ENCODE measurements around the gene SECISBP2L.

DNA sequence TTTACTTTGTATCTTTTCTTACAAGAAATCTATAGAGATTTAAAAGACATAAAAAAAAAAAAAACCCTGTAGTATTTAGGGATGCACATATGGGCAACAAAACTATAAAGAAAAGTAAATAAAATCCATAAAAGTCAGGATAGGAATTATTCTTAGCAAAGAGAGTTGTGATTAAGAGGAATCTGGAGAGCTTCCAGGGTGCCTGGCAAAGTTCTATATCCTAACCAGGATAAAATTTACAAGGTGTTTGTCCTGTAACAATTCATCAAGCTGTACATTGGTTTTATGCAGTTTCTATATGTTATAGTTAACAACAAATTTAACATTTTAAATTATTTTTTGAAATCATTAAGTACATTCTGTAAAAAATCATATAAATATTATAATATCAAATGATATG lies 7.9 kb downstream of the SECISBP2L start:
- TF ChIP-seq, protein P1, sequence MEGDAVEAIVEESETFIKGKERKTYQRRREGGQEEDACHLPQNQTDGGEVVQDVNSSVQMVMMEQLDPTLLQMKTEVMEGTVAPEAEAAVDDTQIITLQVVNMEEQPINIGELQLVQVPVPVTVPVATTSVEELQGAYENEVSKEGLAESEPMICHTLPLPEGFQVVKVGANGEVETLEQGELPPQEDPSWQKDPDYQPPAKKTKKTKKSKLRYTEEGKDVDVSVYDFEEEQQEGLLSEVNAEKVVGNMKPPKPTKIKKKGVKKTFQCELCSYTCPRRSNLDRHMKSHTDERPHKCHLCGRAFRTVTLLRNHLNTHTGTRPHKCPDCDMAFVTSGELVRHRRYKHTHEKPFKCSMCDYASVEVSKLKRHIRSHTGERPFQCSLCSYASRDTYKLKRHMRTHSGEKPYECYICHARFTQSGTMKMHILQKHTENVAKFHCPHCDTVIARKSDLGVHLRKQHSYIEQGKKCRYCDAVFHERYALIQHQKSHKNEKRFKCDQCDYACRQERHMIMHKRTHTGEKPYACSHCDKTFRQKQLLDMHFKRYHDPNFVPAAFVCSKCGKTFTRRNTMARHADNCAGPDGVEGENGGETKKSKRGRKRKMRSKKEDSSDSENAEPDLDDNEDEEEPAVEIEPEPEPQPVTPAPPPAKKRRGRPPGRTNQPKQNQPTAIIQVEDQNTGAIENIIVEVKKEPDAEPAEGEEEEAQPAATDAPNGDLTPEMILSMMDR (IDR thresholded peaks at IDR 0.05), result no peak
- TF ChIP-seq POLR2AphosphoS5 (IDR thresholded peaks at IDR 0.05) (no peak), POLR2A (IDR thresholded peaks at IDR 0.05) (no peak)

Measured in prostate gland (tissue), 2 donors.